Stimulated activated CD8-positive, alpha-beta memory T cell treated with anti-CD3 and anti-CD28 coated beads, Interleukin-12 subunit alpha, Interleukin-12 subunit beta, amount 100 ng/mL, for 1 hour (primary cell): ENCODE data around the gene GRSF1.
"Not testable (repeated sequence)": the region's sequence is repeated elsewhere in the genome, so short reads cannot be mapped to it uniquely, and the experiment has no call there.

ENCODE experiments used
- DNase-seq: peaks from one replicate; pipeline ENCODE4 v3.0.0-alpha.2; 2020; ENCODE audit warnings: low read depth

GRSF1 gene

GRCh38 chr4:70833675-70834074 is 6.0 kb downstream of the GRSF1 start:
- no peak for DNase-seq

- no peak for DNase-seq
Observed at GRCh38 chr4:70831293-70831692, 8.4 kb downstream of the GRSF1 start.

- DNase-seq = no peak
Observed at GRCh38 chr4:70830054-70830453, 9.6 kb downstream of the GRSF1 start.

- no peak for DNase-seq
Observed at GRCh38 chr4:70829492-70829891, 10.2 kb downstream of the GRSF1 start.

- no peak for DNase-seq
Observed at GRCh38 chr4:70829015-70829414, 10.7 kb downstream of the GRSF1 start.

GRCh38 chr4:70818921-70819320 is 20.8 kb downstream of the GRSF1 start:
- DNase-seq = no peak

GRCh38 chr4:70818173-70818855 is 21.4 kb downstream of the GRSF1 start:
- no peak for DNase-seq

- DNase-seq = no peak
Observed at GRCh38 chr4:70816894-70817293, 22.8 kb downstream of the GRSF1 start.

- no peak for DNase-seq
Observed at GRCh38 chr4:70815370-70815769, 24.3 kb downstream of the GRSF1 start.

- DNase-seq = no peak
Observed at GRCh38 chr4:70808151-70808550, 31.5 kb downstream of the GRSF1 start.

- DNase-seq = no peak
Observed at GRCh38 chr4:70802928-70803580, 36.6 kb downstream of the GRSF1 start.

- no peak for DNase-seq
Observed at GRCh38 chr4:70801265-70801809, 38.4 kb downstream of the GRSF1 start.

- DNase-seq = no peak
Observed at GRCh38 chr4:70793626-70794025, 46.1 kb downstream of the GRSF1 start.

GRCh38 chr4:70788733-70789132 is 51.0 kb downstream of the GRSF1 start:
- DNase-seq = no peak

- DNase-seq = no peak
Observed at GRCh38 chr4:70787496-70787895, 52.2 kb downstream of the GRSF1 start.

GRCh38 chr4:70783096-70783495 is 56.6 kb downstream of the GRSF1 start:
- no peak for DNase-seq

GRCh38 chr4:70778888-70779422 is 60.7 kb downstream of the GRSF1 start:
- no peak for DNase-seq

GRCh38 chr4:70772929-70773555 is 66.6 kb downstream of the GRSF1 start:
- DNase-seq = no peak

GRCh38 chr4:70769396-70769795 is 70.3 kb downstream of the GRSF1 start:
- DNase-seq = not testable (repeated sequence)

GRCh38 chr4:70768301-70768948 is 71.3 kb downstream of the GRSF1 start:
- DNase-seq = no peak
